Measurements from ENCODE around the gene IL22RA2.

Gene IL22RA2

GRCh38 chr6:137102050-137102848, 71.2 kb downstream of the IL22RA2 start:
- Histone ChIP-seq H3K9me3 (ENCODE audit: control insufficient read depth, insufficient read depth, low read depth, low read length) (no peaks in the 10 kb centered on the region), H3K27ac (ENCODE audit: extremely low read depth, low read depth, low read length) (no peak overlapping the region), H3K4me1 (ENCODE audit: control insufficient read depth, insufficient read depth, low read length) (no peaks in the 10 kb centered on the region), H3K4me3 (ENCODE audit: low read depth, low read length) (no peak overlapping the region), H3K36me3 (ENCODE audit: control insufficient read depth in 2 of 2, insufficient read depth in 1 of 2, low read length in 2 of 2) (no peaks in the 10 kb centered on the region)
- TF ChIP-seq REST (tag by site-specific recombination; IDR thresholded peaks at IDR 0.05) (no peak), ZBTB10 (tag by site-specific recombination; IDR thresholded peaks at IDR 0.05) (no peak), ZNF112 (tag by site-specific recombination; IDR thresholded peaks at IDR 0.05) (no peak), GLI2 (tag by site-specific recombination; IDR thresholded peaks at IDR 0.05; ENCODE audit: borderline replicate concordance, low read depth) (no peak), ZNF416 (tag by site-specific recombination; IDR thresholded peaks at IDR 0.05) (no peak)
- ChIA-PET POLR2A (no interaction called here), CTCF (interaction anchor here (0.7 to 2.3 kb wide), 3 partner anchors 8 to 364 kb away, joined by 3 to 8 read pairs (median 4); no protein-coding TSS in a partner anchor)

- CTCF ChIA-PET: no interaction called here
- no peak overlapping the region for H3K4me3 ChIP-seq (ENCODE audit: low read depth, low read length)
- H3K9me3 ChIP-seq (ENCODE audit: control insufficient read depth, insufficient read depth, low read depth, low read length): no peaks in the 10 kb centered on the region
- TF ChIP-seq ZNF473 (tag by site-specific recombination; IDR thresholded peaks at IDR 0.05) (no peak), KLF8 (tag by site-specific recombination; IDR thresholded peaks at IDR 0.05) (no peak), ZNF169 (tag by site-specific recombination; IDR thresholded peaks at IDR 0.05) (no peak), ZNF37A (tag by site-specific recombination; IDR thresholded peaks at IDR 0.05) (no peak), ZNF843 (tag by site-specific recombination; IDR thresholded peaks at IDR 0.05) (no peak), OSR2 (tag by site-specific recombination; IDR thresholded peaks at IDR 0.05) (no peak), ZNF518A (tag by site-specific recombination; conservative IDR thresholded peaks at IDR 0.05; ENCODE audit: low read depth) (no peak), ZBTB1 (tag by site-specific recombination; IDR thresholded peaks at IDR 0.05) (no peak), ZNF549 (tag by site-specific recombination; IDR thresholded peaks at IDR 0.05) (no peak), ZNF621 (tag by site-specific recombination; IDR thresholded peaks at IDR 0.05) (no peak), ZBTB7A (tag by site-specific recombination; IDR thresholded peaks at IDR 0.05; ENCODE audit: low read depth) (no peak), ZNF398 (tag by site-specific recombination; IDR thresholded peaks at IDR 0.05) (no peak), ZNF629 (tag by site-specific recombination; IDR thresholded peaks at IDR 0.05) (no peak)
- no peak overlapping the region for H3K27ac ChIP-seq (ENCODE audit: extremely low read depth, low read depth, low read length)
- POLR2A ChIA-PET: no interaction called here
- H3K4me1 ChIP-seq (ENCODE audit: control insufficient read depth, insufficient read depth, low read length): no peaks in the 10 kb centered on the region
- H3K36me3 ChIP-seq (ENCODE audit: control insufficient read depth in 2 of 2, insufficient read depth in 1 of 2, low read length in 2 of 2): no peaks in the 10 kb centered on the region
These were observed 73.6 kb downstream of the IL22RA2 start for GRCh38 chr6:137099689-137100403.
